H1 (cell line): ENCODE measurements around the gene ADAMTS1. TPM values are rescaled to one million over a fixed set of nuclear protein-coding genes. Genes with fewer than 3 reads are reported as not detected.
A peak's percentile ranks its signal among the peaks of the same experiment; 100 is the strongest.

Experiments
- CTCF ChIA-PET: fragments of 300-600 bp; sonication (Branson Sonifier 250); formaldehyde crosslinking; loops from one replicate; lab custom pipeline; 2021; ENCODE audit not compliant: partially characterized antibody; lab: Charles Lee
- POLR2A ChIA-PET: fragments of 300-600 bp; sonication (Branson Sonifier 250); formaldehyde crosslinking; loops from one replicate; lab custom pipeline; 2021; ENCODE audit warnings: inconsistent platforms; ENCODE audit not compliant: partially characterized antibody; lab: Charles Lee
- DNase-seq, 2 experiments: peaks; one replicate each; pipeline versions ENCODE4 v3.0.0 to v3.0.0-alpha.2; 2010 to 2022; ENCODE audit warnings: low spot score in 2 of 2, low read depth in 1 of 2, mixed read lengths in 1 of 2
- FAIRE-seq: peaks from 2 replicates; lab custom pipeline; 2011; peaks lifted over from hg19 to GRCh38; lab: Jason Lieb, UNC
- H2AFZ ChIP-seq: 2 replicates; pipeline ENCODE4 v1.8.1; 2012; ENCODE audit warnings: low read length, inconsistent platforms
- H2AK5ac ChIP-seq: 2 replicates; pipeline ENCODE4 v1.6.1; 2013; ENCODE audit warnings: low read depth, low read length
- H2BK120ac ChIP-seq: replicated peaks from 2 replicates; pipeline ENCODE3; 2013; ENCODE audit warnings: low read depth, low read length, inconsistent platforms
- H2BK12ac ChIP-seq: 2 replicates; pipeline ENCODE4 v1.6.1; 2013; ENCODE audit warnings: low read depth, low read length
- H2BK15ac ChIP-seq: 2 replicates; pipeline ENCODE4 v1.6.1; 2013; ENCODE audit warnings: low read length
- H2BK20ac ChIP-seq: 2 replicates; pipeline ENCODE4 v1.6.1; 2013; ENCODE audit warnings: low read length
- H2BK5ac ChIP-seq: 2 replicates; pipeline ENCODE4 v1.6.1; 2013; ENCODE audit warnings: low read depth, low read length
- H3K14ac ChIP-seq: 2 replicates; pipeline ENCODE4 v1.6.1; 2013; ENCODE audit warnings: inconsistent platforms; ENCODE audit not compliant: insufficient read length
- H3K18ac ChIP-seq: 2 replicates; pipeline ENCODE4 v1.6.1; 2013; ENCODE audit warnings: low read length; ENCODE audit errors: extremely low read depth
- H3K23ac ChIP-seq: 2 replicates; pipeline ENCODE4 v1.6.1; 2013; ENCODE audit warnings: inconsistent platforms; ENCODE audit not compliant: insufficient read length
- H3K23me2 ChIP-seq: 2 replicates; pipeline ENCODE4 v1.6.1; 2013; ENCODE audit warnings: low read depth, low read length
- H3K27ac ChIP-seq: 2 replicates; pipeline ENCODE4 v1.6.1; 2011; ENCODE audit warnings: low read depth, low read length, inconsistent platforms
- H3K27me3 ChIP-seq, 4 experiments: replicated peaks in 1 of 4; 1 replicate in 1 of 4; 2 replicates in 3 of 4; pipeline versions ENCODE4 v1.6.1 to v1.8.1; 2011 to 2013; ENCODE audit warnings: low read length in 3 of 4, mild to moderate bottlenecking in 3 of 4, inconsistent platforms in 2 of 4, mixed read lengths in 2 of 4, moderate library complexity in 1 of 4; ENCODE audit not compliant: control insufficient read depth in 3 of 4, insufficient read depth in 3 of 4; ENCODE audit errors: extremely low read depth in 1 of 4
- H3K36me3 ChIP-seq, 4 experiments: 2 replicates each; pipeline versions ENCODE4 v1.6.1 to v1.8.1; 2011 to 2013; ENCODE audit warnings: mild to moderate bottlenecking in 4 of 4, low read length in 3 of 4, moderate library complexity in 2 of 4, control low read depth in 1 of 4, inconsistent platforms in 1 of 4; ENCODE audit not compliant: insufficient read depth in 4 of 4, control insufficient read depth in 2 of 4
- H3K4ac ChIP-seq: replicated peaks from 2 replicates; pipeline ENCODE3; 2013; ENCODE audit warnings: low read length, low read depth, mixed read lengths, inconsistent platforms; ENCODE audit not compliant: insufficient read length
- H3K4me1 ChIP-seq, 4 experiments: replicated peaks in 1 of 4; 1 replicate in 1 of 4; 2 replicates in 3 of 4; pipeline versions ENCODE4 v1.6.1 to v1.8.1; 2011 to 2013; ENCODE audit warnings: low read length in 3 of 4, inconsistent platforms in 2 of 4, mixed read lengths in 1 of 4; ENCODE audit not compliant: insufficient read depth in 4 of 4, control insufficient read depth in 3 of 4
- H3K4me2 ChIP-seq, 2 experiments: 2 replicates each; pipeline versions ENCODE4 v1.6.1 to v1.8.1; 2011 to 2013; ENCODE audit warnings: low read depth in 2 of 2, low read length in 2 of 2, control low read depth in 1 of 2, inconsistent platforms in 1 of 2, mild to moderate bottlenecking in 1 of 2; ENCODE audit not compliant: insufficient read depth in 1 of 2
- H3K4me3 ChIP-seq, 4 experiments: fragments of 200-600, 300-600 bp in 1 of 4; sonication (generic), shearing (Covaris generic), sonication (Bioruptor Twin) in 1 of 4; 2 replicates each; pipeline versions ENCODE4 v1.5.1 to v1.8.1; 2011 to 2016; ENCODE audit warnings: low read length in 4 of 4, low read depth in 3 of 4, control low read depth in 2 of 4, inconsistent platforms in 2 of 4, mild to moderate bottlenecking in 2 of 4, mixed read lengths in 1 of 4, moderate library complexity in 1 of 4; ENCODE audit not compliant: insufficient read depth in 2 of 4; ENCODE audit errors: extremely low read depth in 1 of 4
- H3K56ac ChIP-seq: replicated peaks from 2 replicates; pipeline ENCODE3; 2013; ENCODE audit warnings: low read depth, mild to moderate bottlenecking, mixed read lengths, low read length, inconsistent platforms; ENCODE audit not compliant: insufficient read length
- H3K79me1 ChIP-seq: 2 replicates; pipeline ENCODE4 v1.6.1; 2013; ENCODE audit warnings: low read depth, low read length, control low read depth
- H3K79me2 ChIP-seq, 2 experiments: 2 replicates each; pipeline versions ENCODE4 v1.6.1 to v1.8.1; 2012 to 2013; ENCODE audit warnings: low read length in 2 of 2, mild to moderate bottlenecking in 2 of 2, inconsistent platforms in 1 of 2; ENCODE audit not compliant: insufficient read depth in 2 of 2, control insufficient read depth in 1 of 2
- H3K9ac ChIP-seq, 4 experiments: replicated peaks in 1 of 4; 1 replicate in 1 of 4; 2 replicates in 3 of 4; pipeline versions ENCODE4 v1.6.1 to v1.8.1; 2011 to 2013; ENCODE audit warnings: low read depth in 3 of 4, low read length in 3 of 4, control low read depth in 2 of 4, mild to moderate bottlenecking in 2 of 4, moderate library complexity in 2 of 4, inconsistent platforms in 1 of 4; ENCODE audit errors: extremely low read depth in 1 of 4
- H3K9me3 ChIP-seq, 2 experiments: 2 replicates each; pipeline versions ENCODE4 v1.6.1 to v1.8.1; 2012 to 2013; ENCODE audit warnings: mild to moderate bottlenecking in 2 of 2, moderate library complexity in 2 of 2, control low read depth in 1 of 2, inconsistent platforms in 1 of 2, low read depth in 1 of 2, low read length in 1 of 2, mixed read lengths in 1 of 2; ENCODE audit not compliant: insufficient read depth in 2 of 2
- H4K20me1 ChIP-seq, 2 experiments: replicated peaks in 1 of 2; 2 replicates each; pipeline versions ENCODE3 to v1.8.1; 2011 to 2013; ENCODE audit warnings: inconsistent platforms in 2 of 2, low read length in 2 of 2, mild to moderate bottlenecking in 1 of 2; ENCODE audit not compliant: insufficient read depth in 2 of 2, control insufficient read depth in 1 of 2
- H4K5ac ChIP-seq: 2 replicates; pipeline ENCODE4 v1.6.1; 2013; ENCODE audit warnings: low read length, low read depth, mixed read lengths, inconsistent platforms; ENCODE audit not compliant: insufficient read length
- H4K8ac ChIP-seq: 2 replicates; pipeline ENCODE4 v1.8.0; 2013; ENCODE audit warnings: mild to moderate bottlenecking, moderate library complexity, low read length, inconsistent platforms; ENCODE audit not compliant: insufficient read depth; ENCODE audit errors: extremely low read depth
- H4K91ac ChIP-seq: replicated peaks from 2 replicates; pipeline ENCODE3; 2013; ENCODE audit warnings: low read length, mixed read lengths, inconsistent platforms; ENCODE audit not compliant: insufficient read length
- CREB1 ChIP-seq: IDR thresholded peaks from 2 replicates; pipeline ENCODE4 v1.6.1; 2012; ENCODE audit warnings: inconsistent platforms
- KDM4A ChIP-seq: IDR thresholded peaks from one replicate; pipeline ENCODE4 v1.7.1; 2012; ENCODE audit warnings: low read depth, mild to moderate bottlenecking, moderate library complexity, low read length, inconsistent platforms; ENCODE audit not compliant: severe bottlenecking
- KDM5A ChIP-seq: fragments of 200-600 bp; IDR thresholded peaks from 2 replicates; pipeline ENCODE4 v1.7.1; 2012; ENCODE audit warnings: mild to moderate bottlenecking, low read length, inconsistent platforms, mixed read lengths
- POLR2A ChIP-seq, 2 experiments: IDR thresholded peaks; 1 replicate in 1 of 2; 2 replicates in 1 of 2; pipeline ENCODE4 v1.6.1; 2011; ENCODE audit warnings: low read depth in 2 of 2, low read length in 2 of 2, mild to moderate bottlenecking in 2 of 2; ENCODE audit errors: control extremely low read depth in 1 of 2
- RAD21 ChIP-seq, 2 experiments: IDR thresholded peaks in 1 of 2; conservative IDR thresholded peaks in 1 of 2; 2 replicates each; pipeline ENCODE4 v1.6.1; 2011; ENCODE audit warnings: low read depth in 2 of 2, low read length in 2 of 2, improper control_type of control experiment in 1 of 2, inconsistent platforms in 1 of 2, mild to moderate bottlenecking in 1 of 2, moderate library complexity in 1 of 2
- SP4 ChIP-seq: IDR thresholded peaks from 2 replicates; pipeline ENCODE4 v1.6.1; 2012; ENCODE audit warnings: low read length, inconsistent platforms
- WGBS, 2 experiments: shearing (Covaris generic) in 1 of 2; methylation state at CpG; one replicate each; pipeline versions ENCODE4 v1.1.6 to v1.1.7; 2013 to 2015; ENCODE audit warnings: low lambda C conversion rate in 2 of 2, mixed read lengths in 2 of 2, inconsistent platforms in 1 of 2, low coverage in 1 of 2, missing lambda C conversion rate in 1 of 2; ENCODE audit not compliant: insufficient replicate concordance in 2 of 2, insufficient coverage in 1 of 2, insufficient read length in 1 of 2; ENCODE audit errors: extremely low coverage in 1 of 2, missing lambda C conversion rate in 1 of 2; 5-methylcytosine and 5-hydroxymethylcytosine counted together
- polyA plus RNA-seq, 7 experiments: library from polyadenylated mRNA; depleted of rRNA in 3 of 7; stranded (reverse) in 5 of 7; unstranded in 2 of 7; fragments of >200 nt in 5 of 7; fragments of 200-250 nt in 2 of 7; gene quantifications; 1 replicate in 5 of 7; 2 replicates in 1 of 7; 4 replicates in 1 of 7; pipeline versions ENCODE4 v1.2.1 to v1.2.3, GENCODE V29; 2011 to 2013; ENCODE audit warnings: missing spikeins in 2 of 7, mixed read lengths in 2 of 7
- total RNA-seq: library from RNA; stranded (reverse); fragmentation: NEBNext Ultra II Directional; extraction: Animal tissue kit (Norgen Biotek cat#: 25700); gene quantifications from 2 replicates; pipeline ENCODE4 v1.2.1, GENCODE V29; 2021

Gene ADAMTS1
- total and polyA plus RNA-seq, 2 of the 8 experiments (the other 6 are each of a cell fraction or from before 2014, with no cell fraction given): 10.7 to 22.4 TPM

DNA sequence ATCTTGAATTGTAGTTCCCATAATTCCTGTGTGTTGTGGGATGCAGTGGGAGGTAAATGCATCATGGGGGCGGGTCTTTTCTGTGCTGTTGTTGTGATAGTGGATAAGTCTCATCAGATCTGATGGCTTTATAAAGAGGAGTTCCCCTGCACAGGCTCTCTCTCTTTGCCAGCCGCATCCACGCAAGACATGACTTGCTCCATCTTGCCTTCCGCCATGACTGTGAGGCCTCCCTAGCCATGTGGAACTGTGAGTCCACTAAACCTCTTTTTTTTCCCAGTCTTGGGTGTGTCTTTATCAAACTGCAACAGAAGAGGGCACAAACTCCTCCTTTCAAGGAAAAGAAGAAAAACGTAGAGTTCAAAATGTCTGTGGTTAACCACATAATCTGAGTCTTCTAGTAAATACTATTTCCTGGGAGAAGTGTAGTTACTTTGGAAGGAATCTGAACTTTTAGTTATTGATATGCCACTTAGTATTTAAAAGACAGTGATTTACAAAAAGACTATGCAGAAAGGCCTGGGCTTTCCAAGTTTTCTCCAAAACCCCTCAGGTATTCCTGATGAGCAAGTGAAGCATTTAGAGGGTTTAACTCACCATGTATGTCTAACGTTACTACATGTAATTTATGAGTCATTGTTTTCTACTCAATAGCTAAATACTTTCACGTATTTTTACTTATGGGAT is 10.0 kb downstream of the ADAMTS1 start:
- Histone ChIP-seq H2AK5ac (no peak overlapping the region), H4K8ac (no peak overlapping the region), H3K79me1 (no peaks in the 10 kb centered on the region), H3K27me3 (no peaks in the 10 kb centered on the region), H3K4ac (no peak overlapping the region), H2BK15ac (no peak overlapping the region), H3K14ac (no peak overlapping the region), H2AFZ (no peak overlapping the region), H3K79me2 (no peaks in the 10 kb centered on the region), H3K23me2 (no peaks in the 10 kb centered on the region), H4K5ac (no peak overlapping the region), H3K4me3 (no peak overlapping the region), H3K18ac (no peak overlapping the region), H3K27ac (no peak overlapping the region), H2BK12ac (no peak overlapping the region), H2BK120ac (no peak overlapping the region), H2BK20ac (no peak overlapping the region), H3K36me3 (peaks cover 12 to 34% (median 26%) of the 10 kb centered on the region in 4 experiments), H3K9ac (no peak overlapping the region), H4K91ac (no peak overlapping the region), H3K56ac (no peak overlapping the region), H3K23ac (no peak overlapping the region), H2BK5ac (no peak overlapping the region), H4K20me1 (no peaks in the 10 kb centered on the region), H3K4me1 (no peaks in the 10 kb centered on the region), H3K9me3 (no peaks in the 10 kb centered on the region), H3K4me2 (no peak overlapping the region)
- FAIRE-seq: no peak
- ChIA-PET CTCF (no interaction called here), POLR2A (interaction anchor here (1.7 to 2.0 kb wide), 2 partner anchors 8 to 10 kb away, joined by 4 to 15 read pairs; partner anchors contain the start of gene ADAMTS1)
- no peak for TF ChIP-seq KDM4A
- TF ChIP-seq CREB1: no peak
- TF ChIP-seq KDM5A: no peak
- peak in 1 of 2 experiments; percentile 35; a peak in 1 of 3 replicates for TF ChIP-seq POLR2A (IDR thresholded peaks at IDR 0.05; ENCODE audit: control extremely low read depth in 1 of 2, low read depth in 2 of 2, low read length in 2 of 2)
- TF ChIP-seq SP4: no peak
- TF ChIP-seq RAD21 (IDR thresholded peaks at IDR 0.05 in 1 of 2, conservative IDR thresholded peaks at IDR 0.05 in 1 of 2; ENCODE audit: low read depth in 2 of 2, low read length in 2 of 2): no peak
- DNase-seq: no peak
- WGBS, 2 experiments: 85% methylated on average over 7 of the region's 7 CpGs; no CpG with 5 or more reads in 1 of the 2 experiments
